Cerebellar cortex (tissue), 1 donor: Measurements from ENCODE around the gene DLG2.

Source experiments
- DNase-seq: peaks from one replicate; pipeline ENCODE4 v3.0.0-alpha.2; 2015; ENCODE audit warnings: low spot score

DLG2 gene

DNA sequence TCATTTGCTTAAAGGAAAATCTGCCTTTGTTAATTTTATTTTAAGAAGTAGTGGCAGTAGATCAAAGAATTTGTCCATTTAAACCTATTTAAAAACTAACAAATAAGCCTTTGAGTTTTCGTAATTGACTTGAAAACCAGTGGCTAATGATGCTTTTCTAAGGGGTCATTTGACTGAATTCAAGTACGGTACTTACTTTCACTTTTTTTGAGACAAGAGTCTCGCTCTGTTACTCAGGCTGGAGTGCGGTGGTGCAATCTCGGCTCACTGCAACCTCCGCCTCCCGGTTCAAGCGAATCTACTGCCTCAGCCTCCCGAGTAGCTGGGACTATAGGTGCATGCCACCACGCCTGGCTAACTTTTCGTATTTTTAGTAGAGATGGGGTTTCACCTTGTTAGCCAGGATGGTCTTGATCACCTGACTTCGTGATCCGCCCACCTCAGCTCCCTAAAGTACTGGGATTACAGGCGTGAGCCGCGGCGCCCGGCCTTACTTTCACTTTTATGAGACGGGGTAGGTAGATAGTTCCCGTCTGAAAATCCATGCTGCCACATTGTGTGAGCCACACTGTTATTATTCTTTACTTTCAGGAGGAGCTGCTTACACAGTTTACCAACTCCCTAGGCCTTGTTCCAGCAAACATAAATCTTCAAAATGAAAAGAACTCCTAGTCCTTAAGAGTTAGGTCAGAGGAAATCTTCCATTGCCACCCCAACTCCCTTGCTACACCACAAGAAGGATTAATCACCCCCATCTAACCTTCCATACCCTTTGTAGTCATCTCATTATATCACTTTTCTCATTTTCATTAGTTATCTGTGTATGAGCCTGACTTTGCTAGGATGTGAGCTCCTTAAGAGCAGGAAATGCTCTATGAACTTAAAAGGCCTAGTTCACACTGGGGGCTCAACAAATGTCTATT lies 1414.4 kb downstream of the DLG2 start:
- no peak for DNase-seq

- no peak for DNase-seq
These were observed 1415.2 kb downstream of the DLG2 start for GRCh38 chr11:84211896-84212295.

GRCh38 chr11:84194696-84195095 lies 1432.4 kb downstream of the DLG2 start:
- no peak for DNase-seq

GRCh38 chr11:84193706-84194105 lies 1433.4 kb downstream of the DLG2 start:
- DNase-seq, result no peak

DNA sequence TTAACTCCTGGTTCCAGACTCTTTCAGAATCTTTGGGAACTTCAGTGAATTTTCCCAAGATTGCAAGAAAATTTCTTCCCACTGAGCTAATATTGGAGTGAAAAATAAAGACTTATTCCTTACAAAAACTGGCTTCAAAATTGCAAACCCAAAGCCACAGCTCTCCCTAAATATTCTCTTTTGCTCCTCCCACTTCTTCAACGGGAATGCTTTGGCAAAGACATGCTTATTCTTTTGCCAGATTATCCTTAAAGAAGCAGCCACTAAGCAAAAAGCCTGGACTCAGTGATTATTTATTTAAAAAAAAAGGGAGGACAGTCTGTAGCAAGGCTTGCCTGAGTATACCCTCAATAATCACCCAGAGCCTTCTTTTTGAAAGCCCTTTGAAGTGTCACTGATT lies 1438.6 kb downstream of the DLG2 start:
- no peak for DNase-seq

DNA sequence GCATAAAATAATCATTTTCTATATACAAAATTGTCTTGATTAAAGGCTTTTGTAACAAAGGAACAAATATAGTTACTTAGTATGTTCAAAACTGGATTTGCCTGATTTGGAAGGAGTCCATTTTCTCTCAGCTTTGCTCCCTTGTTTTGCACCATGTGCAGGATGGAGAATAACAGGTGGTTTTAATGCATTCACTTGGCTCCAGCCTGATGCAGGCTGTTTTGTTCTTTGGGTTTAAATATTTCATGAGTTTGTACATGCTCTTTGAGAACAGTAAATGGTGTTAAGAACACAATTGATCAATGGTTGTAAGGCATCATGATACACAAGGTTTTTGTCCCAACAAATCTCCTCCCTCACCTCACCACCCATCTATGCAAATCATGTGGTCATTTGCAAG lies 1454.1 kb downstream of the DLG2 start:
- DNase-seq, result no peak

- DNase-seq, result no peak
These were observed 1462.0 kb downstream of the DLG2 start for GRCh38 chr11:84165139-84165538.

- no peak for DNase-seq
These were observed 1462.4 kb downstream of the DLG2 start for GRCh38 chr11:84164728-84165127.

GRCh38 chr11:84163116-84163515 lies 1464.0 kb downstream of the DLG2 start:
- DNase-seq, result no peak

GRCh38 chr11:84157639-84158038 lies 1469.5 kb downstream of the DLG2 start:
- DNase-seq, result no peak

- DNase-seq, result no peak
These were observed 1480.3 kb downstream of the DLG2 start for GRCh38 chr11:84146826-84147225.

DNA sequence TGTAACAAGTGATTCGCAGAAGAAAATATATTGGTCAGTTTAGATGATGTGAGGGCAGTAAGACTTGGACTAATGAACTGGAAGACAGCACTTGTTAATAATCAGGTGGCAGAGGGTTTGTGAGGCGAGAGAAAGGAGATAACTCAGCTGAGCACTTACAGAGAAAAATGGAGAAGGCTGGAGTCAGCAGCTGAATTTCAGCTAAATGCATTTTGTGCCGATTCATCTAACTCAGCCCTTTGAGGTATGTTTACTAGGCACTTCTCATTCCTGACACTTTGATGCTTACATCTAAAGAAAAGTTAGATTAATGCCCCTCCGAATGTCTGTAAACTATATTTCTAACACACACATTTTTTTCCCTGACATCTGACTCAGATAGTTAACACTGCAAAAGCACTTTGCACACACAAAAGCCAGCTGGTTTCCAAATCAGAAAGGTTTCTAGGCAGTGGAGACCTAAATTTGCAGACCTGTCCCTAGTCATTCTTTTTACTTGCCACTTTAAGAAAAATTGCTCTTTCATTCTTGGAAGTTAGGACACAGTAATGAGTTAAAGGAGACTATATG lies 1481.4 kb downstream of the DLG2 start:
- no peak for DNase-seq

GRCh38 chr11:84144531-84144930 lies 1482.6 kb downstream of the DLG2 start:
- DNase-seq, result no peak

GRCh38 chr11:84142411-84142810 lies 1484.7 kb downstream of the DLG2 start:
- no peak for DNase-seq

DNA sequence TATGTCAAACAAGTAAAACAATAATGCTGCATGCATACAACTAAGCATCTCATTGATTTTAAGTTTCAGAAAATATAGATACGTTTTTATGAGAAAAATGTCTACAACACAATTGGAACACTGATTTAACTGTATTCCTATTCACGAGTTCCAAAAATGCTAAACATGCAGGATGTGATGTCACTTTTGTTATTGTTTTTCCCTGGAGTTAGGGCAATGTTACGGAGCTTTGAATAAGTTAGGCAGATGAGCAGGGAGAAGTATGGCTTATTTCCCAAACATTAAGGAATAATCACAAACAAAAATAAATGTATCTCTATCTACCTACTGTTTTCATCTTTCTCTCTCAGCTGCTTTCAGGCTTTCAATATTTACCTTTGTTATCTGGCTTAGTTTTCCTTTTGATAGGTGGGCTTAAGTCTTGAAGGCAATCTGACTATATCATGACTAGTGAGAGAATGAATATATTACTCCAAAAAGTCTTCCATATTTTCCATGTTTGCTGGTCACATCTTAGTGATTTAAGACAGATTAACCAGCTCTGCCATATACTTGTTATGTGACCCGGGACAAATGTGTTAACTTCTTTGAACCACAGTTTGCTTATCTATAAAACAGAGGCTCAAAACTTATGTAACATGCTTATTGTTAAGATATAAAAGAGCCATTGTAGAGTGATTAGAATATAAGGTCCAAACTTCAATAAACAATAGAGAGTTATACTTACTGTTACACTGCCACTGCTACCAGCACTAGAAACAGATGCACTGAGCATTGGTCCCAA lies 1486.6 kb downstream of the DLG2 start:
- no peak for DNase-seq

- no peak for DNase-seq
These were observed 1489.2 kb downstream of the DLG2 start for GRCh38 chr11:84137960-84138359.

- no peak for DNase-seq
These were observed 1489.6 kb downstream of the DLG2 start for GRCh38 chr11:84137505-84137904.

DNA sequence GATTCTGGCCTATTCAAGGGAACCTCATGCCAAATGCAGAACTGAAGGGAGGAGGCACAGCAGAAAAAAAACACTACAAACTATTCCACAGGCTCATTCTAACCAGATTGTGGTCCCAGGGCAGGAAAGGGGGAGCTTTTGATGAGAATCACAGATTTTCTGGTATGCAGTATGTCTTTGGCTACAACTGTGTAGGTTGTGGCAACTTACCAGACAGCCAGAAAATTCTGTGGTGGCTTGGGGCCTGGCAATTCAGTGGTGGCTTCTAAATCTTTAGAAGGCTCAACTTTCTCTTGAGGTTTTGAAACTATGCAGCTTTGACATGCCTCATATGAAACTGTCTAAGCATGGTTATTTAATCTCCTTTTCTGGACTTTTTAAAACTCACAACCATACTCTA lies 1490.2 kb downstream of the DLG2 start:
- no peak for DNase-seq

GRCh38 chr11:84130646-84131427 lies 1496.3 kb downstream of the DLG2 start:
- no peak for DNase-seq

GRCh38 chr11:84129961-84130576 lies 1497.1 kb downstream of the DLG2 start:
- DNase-seq, result no peak

GRCh38 chr11:84128840-84129239 lies 1498.3 kb downstream of the DLG2 start:
- no peak for DNase-seq

DNA sequence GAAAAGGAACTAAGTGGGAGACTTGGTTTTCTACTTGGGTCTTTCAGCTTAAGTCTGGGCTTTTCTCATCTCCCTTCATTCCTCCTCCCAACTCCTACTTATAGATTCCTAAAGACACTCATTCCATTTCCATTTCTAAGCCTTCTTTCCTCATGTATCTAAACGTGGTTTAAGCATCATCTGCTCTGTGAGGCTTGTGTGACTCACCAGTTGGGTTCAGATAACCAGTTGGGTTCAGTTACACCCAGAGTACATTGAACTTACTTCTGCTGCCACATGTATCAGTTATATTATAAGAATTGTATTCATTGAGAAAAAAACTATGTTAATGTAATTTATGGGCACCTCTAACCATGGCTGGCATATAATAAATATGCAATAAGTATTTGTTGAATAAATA lies 1509.8 kb downstream of the DLG2 start:
- DNase-seq, result no peak
